Measurements from ENCODE around the gene TNIP2. TPM values are rescaled to one million over a fixed set of nuclear protein-coding genes. Genes with fewer than 3 reads are reported as not detected.

The TNIP2 gene
- total and polyA plus RNA-seq, 2 donors (not counting 1 experiment from before 2014, with no cell fraction given): 47.6 to 71.9 TPM

- Histone ChIP-seq H4K20me1 (ENCODE audit: control insufficient read depth, insufficient read depth, low read length, poor library complexity, severe bottlenecking) (peaks cover 16% of the 10 kb centered on the region), H3K9ac (ENCODE audit: low read length) (peak overlapping the region; percentile 63), H3K36me3 (replicated peaks in 1 of 2; ENCODE audit: control extremely low read depth in 1 of 2, control insufficient read depth in 1 of 2, extremely low read depth in 1 of 2, insufficient read depth in 2 of 2, low read length in 1 of 2) (peaks cover 0 to 13% of the 10 kb centered on the region in 2 experiments), H3K27me3 (replicated peaks in 1 of 4; ENCODE audit: control extremely low read depth in 1 of 4, control insufficient read depth in 3 of 4, insufficient read depth in 4 of 4, low read length in 3 of 4) (no peaks in the 10 kb centered on the region), H3K4me2 (replicated peaks; ENCODE audit: low read depth, low read length, poor library complexity, severe bottlenecking) (peak overlapping the region; percentile 86), H3K79me2 (ENCODE audit: control insufficient read depth, insufficient read depth, low read length) (peaks cover 81% of the 10 kb centered on the region), H3K4me1 (ENCODE audit: control insufficient read depth in 2 of 2, insufficient read depth in 2 of 2, low read length in 2 of 2) (peaks cover 75 to 95% of the 10 kb centered on the region in 2 donors), H3K9me3 (ENCODE audit: control extremely low read depth in 1 of 3, control insufficient read depth in 2 of 3, insufficient read depth in 1 of 3, low read length in 2 of 3) (no peaks in the 10 kb centered on the region), H3K4me3 (ENCODE audit: control extremely low read depth in 1 of 5, extremely low read depth in 1 of 5, insufficient read depth in 1 of 5, low read depth in 2 of 5, low read length in 4 of 5) (peak overlapping the region; percentile 46 to 67 (median 59)), H2AFZ (ENCODE audit: insufficient read depth, low read depth, low read length, poor library complexity, severe bottlenecking) (peak overlapping the region; percentile 20), H3K27ac (ENCODE audit: low read length in 2 of 2) (peak overlapping the region; percentile 76 to 83)
- ATAC-seq (ENCODE audit: low read depth): no peak
- no peak for DNase-seq
- peaks cover 70% of the 10 kb centered on the region for H3K4me1 Mint-ChIP-seq
- 40% methylated on average over 13 of the region's 14 CpGs for WGBS (ENCODE audit: insufficient coverage)
- peak overlapping the region; percentile 90 for H3K27ac Mint-ChIP-seq
- TF ChIP-seq EZH2 (IDR thresholded peaks at IDR 0.05; ENCODE audit: borderline replicate concordance, insufficient read depth, low read depth, low read length, poor library complexity, severe bottlenecking): no peak
- no peak for TF ChIP-seq CTCF (IDR thresholded peaks at IDR 0.05)
- intact Hi-C loops (cut with micrococcal nuclease): loop anchor here (2.0 kb wide), 1 partner anchor 13 kb away; no protein-coding TSS in a partner anchor
- H3K9me3 Mint-ChIP-seq (ENCODE audit: insufficient read depth): no peaks in the 10 kb centered on the region
- ChIA-PET CTCF (interaction anchor here (1.2 to 1.9 kb wide), 3 partner anchors 10 to 35 kb away, joined by 3 to 6 read pairs (median 5); no protein-coding TSS in a partner anchor), POLR2A (interaction anchor here (0.8 to 3.0 kb wide), 9 partner anchors 8 to 163 kb away, joined by 3 to 18 read pairs (median 4); no protein-coding TSS in a partner anchor)
- H3K27me3 Mint-ChIP-seq: no peaks in the 10 kb centered on the region
- peak overlapping the region; percentile 83 for H3K4me3 Mint-ChIP-seq
These were observed 43.2 kb upstream of the TNIP2 start for GRCh38 chr4:2799224-2799911.
